Colonic mucosa (tissue), 4 donors: ENCODE results near the gene FERMT3. TPM values are rescaled to one million over a fixed set of nuclear protein-coding genes. Genes with fewer than 3 reads are reported as not detected.

ENCODE experiments used
- DNase-seq: peaks from one replicate; pipeline ENCODE4 v3.0.0-alpha.2; 2020
- H3K27ac ChIP-seq: fragments of 200-600 bp; one replicate; pipeline ENCODE4 v1.8.0; 2021
- H3K27me3 ChIP-seq: fragments of 200-600 bp; one replicate; pipeline ENCODE4 v1.8.0; 2021
- H3K36me3 ChIP-seq: fragments of 200-600 bp; one replicate; pipeline ENCODE4 v1.8.0; 2021
- H3K4me1 ChIP-seq: fragments of 200-600 bp; one replicate; pipeline ENCODE4 v1.8.0; 2021; ENCODE audit warnings: mild to moderate bottlenecking
- H3K4me3 ChIP-seq: fragments of 200-600 bp; one replicate; pipeline ENCODE4 v1.8.0; 2021
- H3K9ac ChIP-seq, 2 donors: one replicate each; pipeline ENCODE4 v1.7.0; 2013; ENCODE audit warnings: control low read depth in 2 of 2, low read depth in 2 of 2, low read length in 2 of 2
- H3K9me3 ChIP-seq: fragments of 200-600 bp; one replicate; pipeline ENCODE4 v1.8.0; 2021
- intact Hi-C: fragments of 100-400 bp; cut with DNase I; formaldehyde crosslinking; loops from one replicate; pipeline ENCODE4 v1.14.1; 2022
- total RNA-seq, 2 donors: library from RNA; stranded (reverse); fragmentation: NEBNext Ultra II Directional in 1 of 2; extraction: Animal tissue kit (Norgen Biotek cat#: 25700) in 1 of 2; gene quantifications; one replicate each; pipeline ENCODE4 v1.2.1, GENCODE V29; 2021
- TF ChIP-seq, protein P1 (sequence below): fragments of 200-600 bp; IDR thresholded peaks from one replicate; pipeline ENCODE4 v1.8.0; 2022; ENCODE audit warnings: antibody characterized with exemption, mild to moderate bottlenecking
- donor health status: healthy.
- donor health status: DM: no; HTN: no; CAD: no.
- donor health status: DM: no; HTN: no; CAD: no.

Gene FERMT3
- total RNA-seq, 2 donors from 2014 or later = 10.9 to 16.6 TPM

DNA sequence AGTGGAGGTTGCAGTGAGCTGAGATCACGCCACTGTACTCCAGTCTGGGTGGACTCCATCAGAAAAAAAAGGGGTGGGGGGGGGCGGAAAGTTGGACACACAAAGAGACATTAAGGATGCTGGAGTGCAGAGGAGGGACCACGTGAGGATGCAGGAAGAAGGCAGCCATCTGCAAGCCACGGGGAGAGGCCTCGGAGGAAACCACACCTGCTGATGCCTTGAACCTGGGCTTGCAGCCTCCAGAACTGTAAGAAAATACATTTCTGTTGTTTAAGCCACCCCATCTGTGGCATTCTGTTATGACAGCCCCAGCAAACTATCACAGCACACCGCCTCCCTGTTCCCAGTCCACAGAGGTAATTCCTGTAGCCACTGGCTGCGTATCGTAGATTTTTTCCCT lies 29.8 kb upstream of the FERMT3 start:
- intact Hi-C loops = no loop called here
- H3K27ac ChIP-seq = no peak overlapping the region
- no peaks in the 10 kb centered on the region for H3K9me3 ChIP-seq
- no peaks in the 10 kb centered on the region for H3K4me1 ChIP-seq
- H3K9ac ChIP-seq = no peak overlapping the region
- TF ChIP-seq, protein P1, sequence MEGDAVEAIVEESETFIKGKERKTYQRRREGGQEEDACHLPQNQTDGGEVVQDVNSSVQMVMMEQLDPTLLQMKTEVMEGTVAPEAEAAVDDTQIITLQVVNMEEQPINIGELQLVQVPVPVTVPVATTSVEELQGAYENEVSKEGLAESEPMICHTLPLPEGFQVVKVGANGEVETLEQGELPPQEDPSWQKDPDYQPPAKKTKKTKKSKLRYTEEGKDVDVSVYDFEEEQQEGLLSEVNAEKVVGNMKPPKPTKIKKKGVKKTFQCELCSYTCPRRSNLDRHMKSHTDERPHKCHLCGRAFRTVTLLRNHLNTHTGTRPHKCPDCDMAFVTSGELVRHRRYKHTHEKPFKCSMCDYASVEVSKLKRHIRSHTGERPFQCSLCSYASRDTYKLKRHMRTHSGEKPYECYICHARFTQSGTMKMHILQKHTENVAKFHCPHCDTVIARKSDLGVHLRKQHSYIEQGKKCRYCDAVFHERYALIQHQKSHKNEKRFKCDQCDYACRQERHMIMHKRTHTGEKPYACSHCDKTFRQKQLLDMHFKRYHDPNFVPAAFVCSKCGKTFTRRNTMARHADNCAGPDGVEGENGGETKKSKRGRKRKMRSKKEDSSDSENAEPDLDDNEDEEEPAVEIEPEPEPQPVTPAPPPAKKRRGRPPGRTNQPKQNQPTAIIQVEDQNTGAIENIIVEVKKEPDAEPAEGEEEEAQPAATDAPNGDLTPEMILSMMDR = no peak
- no peak for DNase-seq
- H3K27me3 ChIP-seq = no peaks in the 10 kb centered on the region
- H3K4me3 ChIP-seq = no peak overlapping the region
- no peaks in the 10 kb centered on the region for H3K36me3 ChIP-seq

DNA sequence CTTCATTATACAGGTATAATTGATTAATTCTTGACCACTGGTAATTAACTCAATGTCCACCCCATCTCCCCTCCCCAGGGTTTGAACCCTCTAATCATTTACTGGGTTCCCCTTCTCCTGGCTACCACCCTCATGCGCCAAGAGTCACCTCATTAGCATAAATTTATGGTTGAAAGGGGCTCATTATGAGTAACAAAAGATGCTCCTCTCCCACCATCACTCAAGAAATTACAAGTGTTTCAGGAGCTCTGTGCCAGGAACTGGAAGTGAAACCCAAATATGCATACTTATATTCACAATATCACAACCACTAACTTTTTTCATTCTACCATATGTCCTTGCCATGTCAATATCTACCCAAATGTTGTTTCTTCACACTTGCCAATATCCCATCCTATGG lies 28.3 kb upstream of the FERMT3 start:
- Histone ChIP-seq H3K36me3 (no peaks in the 10 kb centered on the region), H3K4me3 (no peak overlapping the region), H3K9me3 (no peaks in the 10 kb centered on the region), H3K9ac (no peak overlapping the region), H3K27ac (no peak overlapping the region), H3K4me1 (no peaks in the 10 kb centered on the region), H3K27me3 (no peaks in the 10 kb centered on the region)
- DNase-seq = no peak
- intact Hi-C loops = no loop called here
- TF ChIP-seq, protein P1 = no peak

DNA sequence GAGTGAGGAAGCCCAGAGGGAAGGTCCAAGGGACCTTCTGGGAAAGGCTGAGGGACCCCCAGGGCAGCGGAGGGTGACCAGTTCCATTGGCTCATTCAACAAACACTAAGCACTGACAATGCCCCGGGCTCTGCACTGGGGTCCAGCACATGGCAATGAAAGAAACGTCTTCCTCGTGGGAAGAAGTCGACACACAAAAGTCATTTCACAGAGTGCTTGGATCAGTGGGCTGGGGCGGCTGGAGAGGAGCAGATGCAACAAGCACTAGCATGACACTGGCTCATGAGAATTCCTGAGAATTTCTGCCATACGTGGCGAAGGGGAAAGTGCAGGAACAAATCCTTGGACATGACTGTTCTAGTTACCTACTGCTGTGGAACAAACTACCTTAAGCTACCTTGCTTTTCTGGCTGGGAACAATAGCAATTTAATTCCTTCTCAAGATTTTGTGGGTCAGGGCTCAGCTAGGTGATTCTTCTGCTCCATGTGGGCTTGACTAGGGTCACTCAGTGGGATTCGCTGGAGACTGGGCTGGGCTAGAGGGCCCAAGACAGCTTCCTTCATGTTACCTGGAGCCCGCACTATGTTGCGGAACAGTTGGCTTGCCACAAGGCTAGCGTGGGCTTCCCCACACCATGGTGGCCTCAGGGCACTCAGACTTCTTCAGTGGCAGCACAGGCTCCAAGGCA lies 27.4 kb upstream of the FERMT3 start:
- no peaks in the 10 kb centered on the region for H3K36me3 ChIP-seq
- H3K4me1 ChIP-seq = no peaks in the 10 kb centered on the region
- TF ChIP-seq, protein P1 = no peak
- no peak overlapping the region for H3K27ac ChIP-seq
- DNase-seq = no peak
- no peak overlapping the region for H3K4me3 ChIP-seq
- no peak overlapping the region for H3K9ac ChIP-seq
- H3K27me3 ChIP-seq = no peaks in the 10 kb centered on the region
- no peaks in the 10 kb centered on the region for H3K9me3 ChIP-seq
- intact Hi-C loops = no loop called here

DNA sequence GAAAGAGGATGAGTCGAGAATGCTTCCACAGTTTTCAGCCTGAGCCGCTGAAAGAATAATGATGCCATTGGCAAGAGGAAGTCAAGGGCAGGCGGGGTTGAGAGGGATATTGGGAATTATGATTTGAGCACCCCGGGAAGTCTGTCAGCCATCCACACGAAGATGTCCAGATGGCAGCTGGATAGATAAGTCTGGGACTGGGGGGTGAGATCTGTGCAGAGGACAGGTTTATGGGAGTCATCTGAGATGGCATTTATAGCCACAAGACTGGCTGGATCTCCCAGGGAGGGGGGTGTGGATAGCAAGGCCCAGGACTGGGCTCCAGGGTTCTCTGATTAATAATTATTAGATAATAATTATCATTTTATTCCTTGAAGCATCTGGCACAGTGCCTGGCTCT lies 25.6 kb upstream of the FERMT3 start:
- H3K4me3 ChIP-seq = no peak overlapping the region
- no peaks in the 10 kb centered on the region for H3K36me3 ChIP-seq
- intact Hi-C loops = no loop called here
- H3K4me1 ChIP-seq = no peaks in the 10 kb centered on the region
- no peaks in the 10 kb centered on the region for H3K9me3 ChIP-seq
- peak overlapping the region; percentile 61 to 81 for H3K9ac ChIP-seq
- no peaks in the 10 kb centered on the region for H3K27me3 ChIP-seq
- DNase-seq = no peak
- peak overlapping the region; percentile 10 for H3K27ac ChIP-seq
- TF ChIP-seq, protein P1 = no peak

DNA sequence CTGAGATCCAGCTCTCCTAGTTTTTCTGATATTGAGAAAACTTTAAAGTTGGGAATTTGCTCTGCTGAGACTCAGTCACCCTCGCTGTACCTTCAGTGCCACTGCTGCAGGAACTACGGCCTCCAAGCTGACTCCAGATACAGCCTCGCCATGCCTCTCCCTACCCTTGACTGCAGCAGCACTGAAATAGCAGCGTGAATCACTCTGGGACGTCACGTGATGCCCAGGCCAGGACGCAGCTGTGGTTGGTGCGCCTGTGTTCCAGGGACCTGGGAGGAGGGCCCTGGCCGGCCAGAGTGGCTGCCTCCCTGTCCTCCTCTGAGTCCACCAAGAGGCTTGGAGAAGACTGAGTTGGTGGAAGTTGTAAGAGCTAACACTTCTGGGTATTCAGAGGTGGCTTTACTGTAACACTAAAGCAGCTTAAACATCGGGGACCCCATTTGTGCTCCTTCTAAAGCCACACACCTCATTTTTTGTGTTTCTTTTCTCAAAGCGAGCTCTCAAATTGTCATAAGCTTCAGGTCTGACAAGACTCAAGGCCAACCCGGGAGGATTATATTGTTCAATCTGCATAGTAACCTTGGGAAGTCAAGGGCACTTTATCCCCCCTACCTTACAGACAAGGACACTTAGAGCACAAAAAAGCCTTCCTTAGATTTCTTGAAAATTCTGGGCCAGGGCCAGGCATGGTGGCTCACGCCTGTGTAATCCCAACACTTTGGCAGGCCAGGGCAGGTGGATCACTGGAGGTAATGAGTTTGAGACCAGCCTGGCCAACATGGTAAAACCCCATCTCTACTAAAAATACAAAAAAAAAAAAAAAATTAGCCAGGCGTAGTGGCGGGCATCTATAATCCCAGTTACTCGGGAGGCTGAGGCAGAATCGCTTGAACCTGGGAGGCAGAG lies 24.8 kb upstream of the FERMT3 start:
- Histone ChIP-seq H3K27ac (peak overlapping the region; percentile 10), H3K4me1 (no peaks in the 10 kb centered on the region), H3K9me3 (no peaks in the 10 kb centered on the region), H3K36me3 (no peaks in the 10 kb centered on the region), H3K9ac (peak overlapping the region in 1 of 2 donors; percentile 81), H3K27me3 (no peaks in the 10 kb centered on the region), H3K4me3 (no peak overlapping the region)
- TF ChIP-seq, protein P1 = no peak
- DNase-seq = peak; percentile 94
- intact Hi-C loops = no loop called here
